Right lobe of liver (tissue), 4 donors: ENCODE results near the gene DNAJB6.

Experiments used
- POLR2A ChIP-seq: fragments of 450-650 bp; IDR thresholded peaks from one replicate; pipeline ENCODE4 v1.6.1; 2017; ENCODE audit warnings: antibody characterized with exemption, mild to moderate bottlenecking
- TF ChIP-seq, protein P1 (sequence below), 4 donors: fragments of 200-600 bp in 3 of 4; fragments of 450-650 bp in 1 of 4; IDR thresholded peaks; one replicate each; pipeline versions ENCODE4 v1.5.1 to v1.8.0; 2016 to 2022; ENCODE audit warnings: antibody characterized with exemption in 4 of 4, mild to moderate bottlenecking in 2 of 4
- donor health status: DM: no; HTN: no; CAD: no.
- donor health status: DM: no; HTN: no; CAD: no.
- donor health status: DM: no; HTN: yes; CAD: no.

DNA sequence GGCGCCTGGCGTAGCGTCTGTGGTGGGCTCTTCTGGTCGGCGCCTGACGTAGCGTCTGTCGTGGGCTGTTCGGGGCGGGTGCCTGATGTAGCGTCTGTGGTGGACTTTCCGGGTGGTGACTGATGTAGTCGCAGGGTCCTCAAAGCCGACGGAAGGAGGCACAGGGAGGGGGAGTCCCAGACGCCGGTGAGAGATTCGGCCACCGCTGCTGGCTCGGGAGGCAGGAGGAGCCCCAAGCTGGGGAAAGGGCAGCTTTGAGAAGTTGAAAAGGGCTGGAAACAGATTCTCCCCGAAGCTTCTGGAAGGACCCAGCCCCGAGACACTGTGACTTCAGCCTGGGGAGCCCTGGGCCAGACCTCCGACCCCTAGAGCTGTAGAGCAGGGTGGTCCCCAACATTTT, 105.7 kb downstream of the DNAJB6 start:
- TF ChIP-seq, protein P1, sequence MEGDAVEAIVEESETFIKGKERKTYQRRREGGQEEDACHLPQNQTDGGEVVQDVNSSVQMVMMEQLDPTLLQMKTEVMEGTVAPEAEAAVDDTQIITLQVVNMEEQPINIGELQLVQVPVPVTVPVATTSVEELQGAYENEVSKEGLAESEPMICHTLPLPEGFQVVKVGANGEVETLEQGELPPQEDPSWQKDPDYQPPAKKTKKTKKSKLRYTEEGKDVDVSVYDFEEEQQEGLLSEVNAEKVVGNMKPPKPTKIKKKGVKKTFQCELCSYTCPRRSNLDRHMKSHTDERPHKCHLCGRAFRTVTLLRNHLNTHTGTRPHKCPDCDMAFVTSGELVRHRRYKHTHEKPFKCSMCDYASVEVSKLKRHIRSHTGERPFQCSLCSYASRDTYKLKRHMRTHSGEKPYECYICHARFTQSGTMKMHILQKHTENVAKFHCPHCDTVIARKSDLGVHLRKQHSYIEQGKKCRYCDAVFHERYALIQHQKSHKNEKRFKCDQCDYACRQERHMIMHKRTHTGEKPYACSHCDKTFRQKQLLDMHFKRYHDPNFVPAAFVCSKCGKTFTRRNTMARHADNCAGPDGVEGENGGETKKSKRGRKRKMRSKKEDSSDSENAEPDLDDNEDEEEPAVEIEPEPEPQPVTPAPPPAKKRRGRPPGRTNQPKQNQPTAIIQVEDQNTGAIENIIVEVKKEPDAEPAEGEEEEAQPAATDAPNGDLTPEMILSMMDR (IDR thresholded peaks at IDR 0.05), result no peak
- TF ChIP-seq POLR2A, result no peak
